Liver (tissue), 9 donors: Measurements from ENCODE around the gene HDAC10. TPM values are rescaled to one million over a fixed set of nuclear protein-coding genes. Genes with fewer than 3 reads are reported as not detected.

Experiments
- DNase-seq: peaks from one replicate; pipeline ENCODE4 v3.0.0-alpha.2; 2017; ENCODE audit warnings: low spot score
- H3K27ac ChIP-seq, 2 donors: one replicate each; pipeline ENCODE4 v1.7.0; 2013; ENCODE audit warnings: inconsistent platforms in 2 of 2, low read length in 2 of 2, control low read depth in 1 of 2, low read depth in 1 of 2, mild to moderate bottlenecking in 1 of 2
- H3K27me3 ChIP-seq, 4 donors: one replicate each; pipeline versions ENCODE4 v1.6.1 to v1.7.0; 2013; ENCODE audit warnings: low read length in 3 of 4, inconsistent platforms in 1 of 4, mild to moderate bottlenecking in 1 of 4, moderate library complexity in 1 of 4; ENCODE audit not compliant: control insufficient read depth in 4 of 4, insufficient read depth in 4 of 4
- H3K36me3 ChIP-seq, 4 donors: one replicate each; pipeline versions ENCODE4 v1.6.1 to v1.7.0; 2013; ENCODE audit warnings: low read length in 3 of 4, mild to moderate bottlenecking in 3 of 4, low read depth in 1 of 4, moderate library complexity in 1 of 4; ENCODE audit not compliant: control insufficient read depth in 4 of 4, insufficient read depth in 3 of 4
- H3K4me1 ChIP-seq, 4 donors: one replicate each; pipeline versions ENCODE4 v1.6.1 to v1.7.0; 2013; ENCODE audit warnings: low read length in 3 of 4, mild to moderate bottlenecking in 3 of 4, moderate library complexity in 1 of 4; ENCODE audit not compliant: control insufficient read depth in 4 of 4, insufficient read depth in 4 of 4
- H3K4me3 ChIP-seq, 3 donors: one replicate each; pipeline versions ENCODE4 v1.6.1 to v1.7.0; 2013; ENCODE audit warnings: low read length in 3 of 3, control low read depth in 1 of 3, low read depth in 1 of 3, mild to moderate bottlenecking in 1 of 3
- H3K9ac ChIP-seq, 2 donors: one replicate each; pipeline ENCODE4 v1.7.0; 2013; ENCODE audit warnings: low read length in 2 of 2, mild to moderate bottlenecking in 2 of 2, moderate library complexity in 2 of 2, control low read depth in 1 of 2, low read depth in 1 of 2
- H3K9me3 ChIP-seq, 4 donors: one replicate each; pipeline versions ENCODE4 v1.6.1 to v1.7.0; 2013; ENCODE audit warnings: low read length in 3 of 4; ENCODE audit not compliant: control insufficient read depth in 4 of 4
- CTCF ChIP-seq: fragments of 150-350 bp; IDR thresholded peaks from 2 replicates; pipeline ENCODE4 v1.5.1; 2017; ENCODE audit warnings: improper control_type of control experiment, low read depth, low read length; ENCODE audit not compliant: missing input control
- EGR1 ChIP-seq, 2 donors: IDR thresholded peaks; 2 replicates each; pipeline ENCODE4 v1.6.1; 2016 to 2018; ENCODE audit warnings: antibody characterized with exemption in 2 of 2, low read depth in 2 of 2
- GABPA ChIP-seq, 2 donors: IDR thresholded peaks in 1 of 2; conservative IDR thresholded peaks in 1 of 2; 2 replicates each; pipeline ENCODE4 v1.6.1; 2016; ENCODE audit warnings: antibody characterized with exemption in 2 of 2, mild to moderate bottlenecking in 1 of 2, moderate library complexity in 1 of 2
- HNF4G ChIP-seq: IDR thresholded peaks from 2 replicates; pipeline ENCODE4 v1.6.1; 2016; ENCODE audit warnings: antibody characterized with exemption
- JUND ChIP-seq, 2 donors: IDR thresholded peaks; 2 replicates each; pipeline ENCODE4 v1.6.1; 2016; ENCODE audit warnings: antibody characterized with exemption in 2 of 2
- RAD21 ChIP-seq, 2 donors: IDR thresholded peaks; 2 replicates each; pipeline ENCODE4 v1.6.1; 2016; ENCODE audit warnings: antibody characterized with exemption in 2 of 2, mild to moderate bottlenecking in 2 of 2
- RXRA ChIP-seq, 2 donors: IDR thresholded peaks; 2 replicates each; pipeline ENCODE4 v1.6.1; 2017 to 2018; ENCODE audit warnings: antibody characterized with exemption in 2 of 2, mild to moderate bottlenecking in 1 of 2
- SP1 ChIP-seq: IDR thresholded peaks from 2 replicates; pipeline ENCODE4 v1.6.1; 2018; ENCODE audit warnings: antibody characterized with exemption, mild to moderate bottlenecking
- TAF1 ChIP-seq: conservative IDR thresholded peaks from 2 replicates; pipeline ENCODE4 v1.6.1; 2016; ENCODE audit warnings: antibody characterized with exemption, mild to moderate bottlenecking
- YY1 ChIP-seq: IDR thresholded peaks from 2 replicates; pipeline ENCODE4 v1.6.1; 2016; ENCODE audit warnings: antibody characterized with exemption, mild to moderate bottlenecking
- WGBS: extraction: QIAGEN DNeasy Blood & Tissue Kit; methylation state at CpG from one replicate; pipeline ENCODE4 v1.1.7; 2013; 5-methylcytosine and 5-hydroxymethylcytosine counted together
- polyA plus RNA-seq, 2 donors: library from polyadenylated mRNA; stranded (reverse) in 1 of 2; unstranded in 1 of 2; fragments of 200-250 nt in 1 of 2; fragments of >200 nt in 1 of 2; fragmentation: Nextera tagmentation in 1 of 2; extraction: Ambion mirVana in 1 of 2; gene quantifications; one replicate each; pipeline versions ENCODE4 v1.2.1 to v1.2.3, GENCODE V29; 2013 to 2015
- total RNA-seq, 2 donors: library from RNA; depleted of rRNA; stranded (reverse); fragments of >200 nt; gene quantifications; one replicate each; pipeline ENCODE4 v1.2.3, GENCODE V29; 2014
- TF ChIP-seq, protein P1 (sequence below): IDR thresholded peaks from 2 replicates; pipeline ENCODE4 v1.6.1; 2016; ENCODE audit warnings: antibody characterized with exemption
- TF ChIP-seq, protein P2 (sequence below): IDR thresholded peaks from 2 replicates; pipeline ENCODE4 v1.6.1; 2016; ENCODE audit warnings: antibody characterized with exemption
- TF ChIP-seq, protein P3 (sequence below): IDR thresholded peaks from 2 replicates; pipeline ENCODE4 v1.6.1; 2016; ENCODE audit warnings: antibody characterized with exemption, mild to moderate bottlenecking
- TF ChIP-seq, protein P4 (sequence below): IDR thresholded peaks from 2 replicates; pipeline ENCODE4 v1.6.1; 2016; ENCODE audit warnings: antibody characterized with exemption
- donor health status: healthy.
- donor health status: healthy.
- donor health status: healthy.
- donor health status: healthy.
- donor health status: healthy.

The HDAC10 gene
- total and polyA plus RNA-seq, 4 donors: 6.2 to 18.2 (median 13.6) TPM

GRCh38 chr22:50226875-50227165, 24.2 kb downstream of the HDAC10 start:
- H3K9ac ChIP-seq: no peak overlapping the region
- WGBS: 94% methylated on average over 18 of the region's 18 CpGs
- no peak for DNase-seq
- TF ChIP-seq, protein P1, sequence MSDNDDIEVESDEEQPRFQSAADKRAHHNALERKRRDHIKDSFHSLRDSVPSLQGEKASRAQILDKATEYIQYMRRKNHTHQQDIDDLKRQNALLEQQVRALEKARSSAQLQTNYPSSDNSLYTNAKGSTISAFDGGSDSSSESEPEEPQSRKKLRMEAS: no peak
- TF ChIP-seq TAF1 (no peak), RAD21 (IDR thresholded peaks at IDR 0.05) (no peak), JUND (IDR thresholded peaks at IDR 0.05) (no peak), HNF4G (no peak)
- TF ChIP-seq, protein P2, sequence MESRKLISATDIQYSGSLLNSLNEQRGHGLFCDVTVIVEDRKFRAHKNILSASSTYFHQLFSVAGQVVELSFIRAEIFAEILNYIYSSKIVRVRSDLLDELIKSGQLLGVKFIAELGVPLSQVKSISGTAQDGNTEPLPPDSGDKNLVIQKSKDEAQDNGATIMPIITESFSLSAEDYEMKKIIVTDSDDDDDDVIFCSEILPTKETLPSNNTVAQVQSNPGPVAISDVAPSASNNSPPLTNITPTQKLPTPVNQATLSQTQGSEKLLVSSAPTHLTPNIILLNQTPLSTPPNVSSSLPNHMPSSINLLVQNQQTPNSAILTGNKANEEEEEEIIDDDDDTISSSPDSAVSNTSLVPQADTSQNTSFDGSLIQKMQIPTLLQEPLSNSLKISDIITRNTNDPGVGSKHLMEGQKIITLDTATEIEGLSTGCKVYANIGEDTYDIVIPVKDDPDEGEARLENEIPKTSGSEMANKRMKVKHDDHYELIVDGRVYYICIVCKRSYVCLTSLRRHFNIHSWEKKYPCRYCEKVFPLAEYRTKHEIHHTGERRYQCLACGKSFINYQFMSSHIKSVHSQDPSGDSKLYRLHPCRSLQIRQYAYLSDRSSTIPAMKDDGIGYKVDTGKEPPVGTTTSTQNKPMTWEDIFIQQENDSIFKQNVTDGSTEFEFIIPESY: no peak
- TF ChIP-seq, protein P3, sequence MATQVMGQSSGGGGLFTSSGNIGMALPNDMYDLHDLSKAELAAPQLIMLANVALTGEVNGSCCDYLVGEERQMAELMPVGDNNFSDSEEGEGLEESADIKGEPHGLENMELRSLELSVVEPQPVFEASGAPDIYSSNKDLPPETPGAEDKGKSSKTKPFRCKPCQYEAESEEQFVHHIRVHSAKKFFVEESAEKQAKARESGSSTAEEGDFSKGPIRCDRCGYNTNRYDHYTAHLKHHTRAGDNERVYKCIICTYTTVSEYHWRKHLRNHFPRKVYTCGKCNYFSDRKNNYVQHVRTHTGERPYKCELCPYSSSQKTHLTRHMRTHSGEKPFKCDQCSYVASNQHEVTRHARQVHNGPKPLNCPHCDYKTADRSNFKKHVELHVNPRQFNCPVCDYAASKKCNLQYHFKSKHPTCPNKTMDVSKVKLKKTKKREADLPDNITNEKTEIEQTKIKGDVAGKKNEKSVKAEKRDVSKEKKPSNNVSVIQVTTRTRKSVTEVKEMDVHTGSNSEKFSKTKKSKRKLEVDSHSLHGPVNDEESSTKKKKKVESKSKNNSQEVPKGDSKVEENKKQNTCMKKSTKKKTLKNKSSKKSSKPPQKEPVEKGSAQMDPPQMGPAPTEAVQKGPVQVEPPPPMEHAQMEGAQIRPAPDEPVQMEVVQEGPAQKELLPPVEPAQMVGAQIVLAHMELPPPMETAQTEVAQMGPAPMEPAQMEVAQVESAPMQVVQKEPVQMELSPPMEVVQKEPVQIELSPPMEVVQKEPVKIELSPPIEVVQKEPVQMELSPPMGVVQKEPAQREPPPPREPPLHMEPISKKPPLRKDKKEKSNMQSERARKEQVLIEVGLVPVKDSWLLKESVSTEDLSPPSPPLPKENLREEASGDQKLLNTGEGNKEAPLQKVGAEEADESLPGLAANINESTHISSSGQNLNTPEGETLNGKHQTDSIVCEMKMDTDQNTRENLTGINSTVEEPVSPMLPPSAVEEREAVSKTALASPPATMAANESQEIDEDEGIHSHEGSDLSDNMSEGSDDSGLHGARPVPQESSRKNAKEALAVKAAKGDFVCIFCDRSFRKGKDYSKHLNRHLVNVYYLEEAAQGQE: no peak
- no peaks in the 10 kb centered on the region for H3K27me3 ChIP-seq
- H3K36me3 ChIP-seq: peaks cover 15 to 62% (median 25%) of the 10 kb centered on the region in 4 donors
- H3K4me1 ChIP-seq: no peaks in the 10 kb centered on the region
- H3K9me3 ChIP-seq: no peaks in the 10 kb centered on the region
- no peak overlapping the region for H3K4me3 ChIP-seq
- no peak overlapping the region for H3K27ac ChIP-seq

- DNase-seq: no peak
- Histone ChIP-seq H3K4me3 (no peak overlapping the region), H3K36me3 (peaks cover 18 to 67% (median 27%) of the 10 kb centered on the region in 4 donors), H3K9me3 (no peaks in the 10 kb centered on the region), H3K27me3 (no peaks in the 10 kb centered on the region), H3K4me1 (no peaks in the 10 kb centered on the region), H3K27ac (no peak overlapping the region), H3K9ac (no peak overlapping the region)
- WGBS: 95% methylated on average over 31 of the region's 31 CpGs
- TF ChIP-seq JUND (IDR thresholded peaks at IDR 0.05) (no peak), SP1 (no peak), GABPA (IDR thresholded peaks at IDR 0.05 in 1 of 2, conservative IDR thresholded peaks at IDR 0.05 in 1 of 2) (no peak), YY1 (no peak), CTCF (no peak), RAD21 (IDR thresholded peaks at IDR 0.05) (no peak), RXRA (IDR thresholded peaks at IDR 0.05) (no peak), EGR1 (IDR thresholded peaks at IDR 0.05; ENCODE audit: low read depth in 2 of 2) (no peak)
- TF ChIP-seq, protein P1: no peak
- TF ChIP-seq, protein P4, sequence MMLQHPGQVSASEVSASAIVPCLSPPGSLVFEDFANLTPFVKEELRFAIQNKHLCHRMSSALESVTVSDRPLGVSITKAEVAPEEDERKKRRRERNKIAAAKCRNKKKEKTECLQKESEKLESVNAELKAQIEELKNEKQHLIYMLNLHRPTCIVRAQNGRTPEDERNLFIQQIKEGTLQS: no peak
- TF ChIP-seq, protein P3: no peak
Measured at GRCh38 chr22:50226063-50226874, 24.8 kb downstream of the HDAC10 start.
